K562 (cell line): Measurements from ENCODE around the gene SF3B1. TPM values are rescaled to one million over a fixed set of nuclear protein-coding genes. Genes with fewer than 3 reads are reported as not detected.
"Not testable (repeated sequence)": the region's sequence is repeated elsewhere in the genome, so short reads cannot be mapped to it uniquely, and the experiment has no call there.

Experiments used
- ATAC-seq: fragments of 200-7000 bp; cut with Tn5 transposase; 3 replicates; pipeline ENCODE4 v1.9.1; 2020; ENCODE audit warnings: moderate library complexity
- BruUV-seq: library from RNA; stranded (reverse); fragments of 400-500 nt; replicated peaks from 2 replicates; lab custom pipeline; 2021; lab: Mats Ljungman, UMichigan
- CTCF ChIA-PET: fragments of 300-600 bp; formaldehyde crosslinking; extraction: SDS; loops from one replicate; lab custom pipeline; 2021; ENCODE audit warnings: low intra/inter-chr PET ratio; lab: Yijun Ruan, JAX
- POLR2A ChIA-PET: fragments of 300-600, 350-650 bp; sonication (Branson Sonifier 250); formaldehyde crosslinking; extraction: SDS; loops from one replicate; lab custom pipeline; 2021; ENCODE audit warnings: antibody characterized with exemption, inconsistent platforms; lab: Yijun Ruan, JAX
- DNase-seq, 4 experiments: peaks; one replicate each; pipeline versions ENCODE4 v3.0.0 to v3.0.0-alpha.2; 2011 to 2018; ENCODE audit warnings: low spot score in 3 of 4, mixed read lengths in 3 of 4; ENCODE audit errors: extremely low read depth in 1 of 4
- FAIRE-seq: peaks from 2 replicates; lab custom pipeline; 2011; peaks lifted over from hg19 to GRCh38; lab: Jason Lieb, UNC
- H2AFZ ChIP-seq: 2 replicates; pipeline ENCODE4 v1.6.0; 2011; ENCODE audit warnings: low read depth, low read length, control low read depth, inconsistent platforms
- H3K27ac ChIP-seq: fragments of 200-600 bp; 3 replicates; pipeline ENCODE4 v1.8.0; 2011; ENCODE audit warnings: low read depth, mild to moderate bottlenecking, control low read depth, inconsistent platforms, low read length, moderate library complexity, mixed read lengths; ENCODE audit errors: extremely low read depth
- H3K27me3 ChIP-seq, 2 experiments: fragments of 300-600 bp in 1 of 2; 2 replicates in 1 of 2; 3 replicates in 1 of 2; pipeline versions ENCODE4 v1.6.0 to v1.8.0; 2011; ENCODE audit warnings: inconsistent platforms in 2 of 2, low read length in 2 of 2, mild to moderate bottlenecking in 1 of 2, mixed read lengths in 1 of 2, moderate library complexity in 1 of 2; ENCODE audit not compliant: control insufficient read depth in 2 of 2, insufficient read depth in 2 of 2
- H3K36me3 ChIP-seq: fragments of 300-600 bp; 3 replicates; pipeline ENCODE4 v1.8.0; 2011; ENCODE audit warnings: mild to moderate bottlenecking, low read length, inconsistent platforms; ENCODE audit not compliant: control insufficient read depth, insufficient read depth
- H3K4me1 ChIP-seq, 2 experiments: fragments of 200-600 bp in 1 of 2; replicated peaks in 1 of 2; 2 replicates in 1 of 2; 3 replicates in 1 of 2; pipeline versions ENCODE4 v1.5.1 to v1.8.0; 2011; ENCODE audit warnings: inconsistent platforms in 2 of 2, low read length in 2 of 2, mild to moderate bottlenecking in 1 of 2, mixed read lengths in 1 of 2, moderate library complexity in 1 of 2; ENCODE audit not compliant: control insufficient read depth in 2 of 2, insufficient read depth in 2 of 2
- H3K4me2 ChIP-seq: 2 replicates; pipeline ENCODE4 v1.6.1; 2011; ENCODE audit warnings: low read length, control low read depth, inconsistent platforms, mixed read lengths; ENCODE audit not compliant: insufficient read depth
- H3K4me3 ChIP-seq: fragments of 200-600 bp; sonication (generic), shearing (Covaris generic); 2 replicates; pipeline ENCODE4 v1.5.1; 2016; ENCODE audit warnings: control low read depth, inconsistent platforms
- H3K79me2 ChIP-seq: fragments of 200-600 bp; 3 replicates; pipeline ENCODE4 v1.8.0; 2011; ENCODE audit warnings: low read length, inconsistent platforms; ENCODE audit not compliant: control insufficient read depth, insufficient read depth
- H3K9ac ChIP-seq, 2 experiments: 2 replicates each; pipeline versions ENCODE4 v1.6.0 to v1.6.1; 2011; ENCODE audit warnings: low read depth in 2 of 2, low read length in 2 of 2, control low read depth in 1 of 2, inconsistent platforms in 1 of 2, mild to moderate bottlenecking in 1 of 2, mixed read lengths in 1 of 2; ENCODE audit not compliant: insufficient read depth in 1 of 2
- H3K9me1 ChIP-seq: one replicate; pipeline ENCODE4 v1.6.0; 2011; ENCODE audit warnings: inconsistent platforms, mild to moderate bottlenecking, low read length, moderate library complexity; ENCODE audit not compliant: control insufficient read depth, insufficient read depth
- H3K9me3 ChIP-seq: replicated peaks from 2 replicates; pipeline ENCODE4 v1.5.1; 2011; ENCODE audit warnings: low read depth, low read length, inconsistent platforms; ENCODE audit not compliant: control insufficient read depth, insufficient read depth
- H4K20me1 ChIP-seq: replicated peaks from 2 replicates; pipeline ENCODE4 v1.6.1; 2011; ENCODE audit warnings: low read length, inconsistent platforms, mixed read lengths; ENCODE audit not compliant: control insufficient read depth, insufficient read depth
- ELF4 ChIP-seq: fragments of 450-650 bp; formaldehyde crosslinking; IDR thresholded peaks from 2 replicates; pipeline ENCODE4 v1.4.0; 2022; ENCODE audit warnings: missing genetic modification characterization
- GATAD2B ChIP-seq: fragments of 450-650 bp; IDR thresholded peaks from 2 replicates; pipeline ENCODE4 v1.6.1; 2017; ENCODE audit warnings: mild to moderate bottlenecking, borderline replicate concordance
- WGBS: fragments of 100-300 bp; shearing (Covaris generic); methylation state at CpG from one replicate; pipeline ENCODE4 v1.1.6; 2016; ENCODE audit warnings: low coverage, mixed read lengths; ENCODE audit not compliant: insufficient coverage; ENCODE audit errors: missing lambda C conversion rate; 5-methylcytosine and 5-hydroxymethylcytosine counted together
- in situ Hi-C: fragments of 300-500 bp; cut with MboI; formaldehyde crosslinking; loops from 4 replicates; pipeline ENCODE4 v1.15.0; 2018; ENCODE audit warnings: inconsistent platforms, mixed read lengths
- intact Hi-C: fragments of 100-400 bp; cut with micrococcal nuclease; formaldehyde crosslinking; loops from 2 replicates; pipeline ENCODE4 v1.14.2; 2022
- polyA plus RNA-seq, 8 experiments: library from polyadenylated mRNA; depleted of rRNA in 4 of 8; stranded (reverse) in 5 of 8; unstranded in 3 of 8; fragments of >200 nt; fragmentation: Nextera tagmentation in 2 of 8; fragmentation: Illumina TruSeq in 1 of 8; extraction: Ambion mirVana in 2 of 8; extraction: Trizol in 1 of 8; gene quantifications; 2 replicates each; pipeline versions ENCODE4 v1.2.1 to v1.2.3, GENCODE V29; 2011 to 2014; ENCODE audit warnings: inconsistent platforms in 1 of 8, missing spikeins in 1 of 8
- total RNA-seq, 7 experiments: library from RNA; depleted of rRNA in 6 of 7; stranded (reverse); fragments of >200 nt in 6 of 7; fragmentation: Illumina TruSeq in 2 of 7; extraction: Trizol in 2 of 7; gene quantifications; 2 replicates each; pipeline versions ENCODE4 v1.2.1 to v1.2.3, GENCODE V29; 2011 to 2021; ENCODE audit warnings: low replicate concordance in 1 of 7

The SF3B1 gene
- total and polyA plus RNA-seq, 9 of the 15 experiments (the other 6 are each of a cell fraction or from before 2014, with no cell fraction given) = 96.2 to 377 (median 177) TPM

DNA sequence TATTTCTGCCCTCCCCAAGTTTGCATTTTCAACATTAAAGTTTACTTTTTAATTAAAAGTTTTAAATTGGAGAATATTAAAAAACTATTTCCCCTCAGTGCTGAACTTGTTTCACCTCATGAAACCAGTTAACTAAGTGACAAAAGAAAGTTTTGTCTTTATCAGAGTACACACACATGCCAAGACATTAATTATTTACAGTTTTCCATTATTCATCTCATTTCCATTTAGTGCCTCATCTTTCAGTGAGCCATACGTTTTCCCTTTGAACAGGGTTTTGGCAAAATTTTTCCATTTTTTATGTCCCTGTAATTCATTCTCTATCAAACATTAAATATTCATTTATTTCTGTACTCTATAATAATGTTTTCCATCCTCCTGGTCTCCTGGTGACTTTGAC is 53.2 kb downstream of the SF3B1 start:
- FAIRE-seq (no peak), DNase-seq (no peak), ATAC-seq (no peak)
- POLR2A ChIA-PET = no interaction called here
- CTCF ChIA-PET = no interaction called here
- Histone ChIP-seq H3K4me3 (no peak overlapping the region), H3K27me3 (peaks cover 5 to 18% of the 10 kb centered on the region in 2 experiments; a peak in 3 of 5 replicates), H2AFZ (no peak overlapping the region), H3K9me1 (no peaks in the 10 kb centered on the region), H3K79me2 (no peaks in the 10 kb centered on the region), H3K4me1 (no peaks in the 10 kb centered on the region; a peak in 1 of 5 replicates), H3K36me3 (no peaks in the 10 kb centered on the region), H3K9ac (no peak overlapping the region), H3K4me2 (no peak overlapping the region), H3K9me3 (no peaks in the 10 kb centered on the region), H4K20me1 (no peaks in the 10 kb centered on the region), H3K27ac (no peak overlapping the region)
- intact Hi-C loops (loop anchor here (5.0 to 10.0 kb wide), 2 partner anchors 213 to 396 kb away; no protein-coding TSS in a partner anchor), in situ Hi-C loops (loop anchor here (5.0 to 25.0 kb wide), 3 partner anchors 194 to 381 kb away; no protein-coding TSS in a partner anchor)
- TF ChIP-seq GATAD2B (no peak), ELF4 (no peak)
- WGBS = 0% methylated on average over 1 of the region's 1 CpG
- no TSS peak for BruUV-seq

DNA sequence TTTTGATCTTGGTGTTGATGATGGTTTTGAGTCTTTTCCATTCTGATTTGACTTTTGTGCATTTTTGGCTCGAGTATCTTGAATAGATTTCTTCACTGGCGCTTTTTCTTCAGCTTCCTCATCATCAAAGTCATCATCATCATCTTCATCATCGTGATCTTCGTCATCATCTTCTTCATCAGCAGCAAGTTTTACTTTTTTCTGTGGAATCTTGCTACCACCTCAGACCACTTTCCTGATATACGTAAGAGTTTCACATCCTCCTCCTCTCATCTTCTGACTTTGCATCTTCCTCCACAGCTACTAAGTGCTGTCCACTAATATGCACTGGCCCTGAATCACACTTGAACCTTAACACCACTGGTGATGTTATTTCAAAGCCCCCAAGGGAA is 54.9 kb downstream of the SF3B1 start:
- intact Hi-C loops = loop anchor here (5.0 to 10.0 kb wide), 3 partner anchors 215 to 397 kb away; no protein-coding TSS in a partner anchor
- H3K36me3 ChIP-seq, H4K20me1 ChIP-seq, BruUV-seq, FAIRE-seq, POLR2A ChIA-PET, H3K79me2 ChIP-seq, H3K4me1 ChIP-seq, H3K27ac ChIP-seq, H2AFZ ChIP-seq, H3K9me1 ChIP-seq, H3K9me3 ChIP-seq, H3K4me3 ChIP-seq, H3K9ac ChIP-seq, H3K4me2 ChIP-seq, DNase-seq, CTCF ChIA-PET, ATAC-seq: not testable (repeated sequence)
- H3K27me3 ChIP-seq = peaks cover 5 to 28% of the 10 kb centered on the region in 2 experiments; a peak in 3 of 5 replicates
- 8% methylated on average over 5 of the region's 5 CpGs for WGBS
- in situ Hi-C loops = loop anchor here (5.0 to 25.0 kb wide), 3 partner anchors 193 to 382 kb away; no protein-coding TSS in a partner anchor

DNA sequence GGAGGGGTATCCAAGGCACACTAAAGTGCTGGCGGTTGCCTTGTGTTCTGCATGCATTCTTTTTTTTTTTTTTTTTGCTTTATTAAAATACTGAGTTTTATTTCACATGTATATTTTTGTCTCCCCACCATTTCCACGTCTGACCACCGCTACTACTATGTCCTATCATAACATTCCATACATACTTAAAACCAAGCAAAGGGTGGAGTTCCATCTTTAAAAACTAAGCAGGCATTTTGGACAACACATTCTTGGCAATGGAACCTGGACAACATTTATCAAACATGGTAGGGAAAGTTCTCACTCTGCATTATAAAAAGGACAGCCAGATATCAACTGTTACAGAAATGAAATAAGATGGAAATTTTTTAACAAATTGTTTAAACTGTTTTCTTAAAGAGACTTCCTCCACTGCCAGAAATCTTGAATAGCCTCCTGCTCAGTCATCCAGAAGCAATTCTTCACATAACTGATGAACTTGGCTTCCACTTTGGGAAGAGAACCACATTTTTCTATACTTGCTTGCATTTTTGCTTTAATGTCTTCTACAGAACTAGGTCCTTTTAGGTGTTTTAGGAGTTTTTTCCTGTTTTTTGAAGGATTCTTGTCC is 55.4 kb downstream of the SF3B1 start:
- not testable (repeated sequence) for H3K79me2 ChIP-seq, H4K20me1 ChIP-seq, FAIRE-seq, H2AFZ ChIP-seq, H3K9me3 ChIP-seq, H3K9ac ChIP-seq, BruUV-seq, H3K4me2 ChIP-seq, H3K9me1 ChIP-seq, DNase-seq, H3K36me3 ChIP-seq, H3K4me1 ChIP-seq, H3K4me3 ChIP-seq, H3K27ac ChIP-seq, ATAC-seq
- intact Hi-C loops = loop anchor here (10.0 kb wide), 1 partner anchor 305 kb away; no protein-coding TSS in a partner anchor
- peaks cover 5 to 27% of the 10 kb centered on the region in 2 experiments; a peak in 3 of 5 replicates for H3K27me3 ChIP-seq
- in situ Hi-C loops = loop anchor here (25.0 kb wide), 1 partner anchor 383 kb away; no protein-coding TSS in a partner anchor
- WGBS = 6% methylated on average over 3 of the region's 3 CpGs
- CTCF ChIA-PET = interaction anchor here (1.5 kb wide), 2 partner anchors 188 to 304 kb away, joined by 9 to 12 read pairs; no protein-coding TSS in a partner anchor
- POLR2A ChIA-PET = interaction anchor here (0.7 kb wide), 1 partner anchor 11 kb away, joined by 3 read pairs; no protein-coding TSS in a partner anchor
